ENCODE data around the gene LHX4.

Gene LHX4

DNA sequence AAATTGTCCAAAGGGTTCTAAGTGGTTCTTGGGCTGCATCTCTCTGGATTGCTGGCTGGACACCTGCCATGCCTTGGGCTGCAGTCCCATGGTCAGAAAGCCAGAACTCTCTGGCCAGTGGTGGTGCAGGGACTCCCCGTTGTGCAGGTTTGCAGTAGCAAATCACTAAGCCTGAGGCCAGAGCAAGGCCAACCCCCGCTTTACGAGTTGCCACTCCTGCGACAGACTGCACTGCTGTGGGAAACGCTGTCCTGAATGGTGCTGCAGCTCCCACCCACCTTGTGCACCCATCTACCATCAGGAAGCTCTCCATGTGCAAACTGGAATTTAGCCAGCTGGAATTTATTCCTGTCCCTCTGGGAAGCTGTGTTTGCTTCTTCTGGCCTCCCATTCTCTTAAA is 45.7 kb downstream of the LHX4 start:
- no peak for DNase-seq

DNA sequence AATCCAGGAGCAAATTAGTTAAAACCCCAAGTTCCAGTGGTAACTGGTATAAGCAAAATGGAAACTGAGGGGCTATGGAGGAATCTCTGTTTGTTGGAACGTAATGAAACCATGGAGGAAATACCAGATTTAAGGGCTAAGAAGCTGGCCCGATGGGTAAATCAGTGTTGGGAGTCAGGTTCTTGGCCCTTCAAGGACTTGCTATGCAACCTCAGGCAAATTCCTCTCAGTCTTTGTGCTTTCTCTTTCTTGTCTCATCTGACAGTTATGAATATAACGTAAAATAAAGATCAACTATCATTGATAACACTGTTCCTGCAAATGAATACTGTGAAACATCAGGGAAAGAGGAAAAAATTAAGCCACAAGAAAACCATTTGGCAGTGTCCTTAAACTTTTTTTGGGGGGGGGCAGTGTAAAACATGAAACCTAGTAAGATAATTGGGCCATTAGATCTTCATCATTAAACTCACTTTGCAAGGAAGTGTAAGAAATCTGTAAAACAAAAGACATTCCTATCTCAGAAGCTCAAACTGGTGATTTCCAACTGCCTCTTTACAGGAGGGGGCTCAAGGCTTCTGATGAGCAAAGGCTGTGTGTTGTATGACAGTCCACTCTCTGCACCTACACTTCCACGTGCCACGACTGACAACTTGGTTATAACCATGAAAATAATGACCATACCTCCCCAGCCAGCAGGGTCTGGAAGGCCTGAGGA is 47.6 kb downstream of the LHX4 start:
- DNase-seq: no peak

DNA sequence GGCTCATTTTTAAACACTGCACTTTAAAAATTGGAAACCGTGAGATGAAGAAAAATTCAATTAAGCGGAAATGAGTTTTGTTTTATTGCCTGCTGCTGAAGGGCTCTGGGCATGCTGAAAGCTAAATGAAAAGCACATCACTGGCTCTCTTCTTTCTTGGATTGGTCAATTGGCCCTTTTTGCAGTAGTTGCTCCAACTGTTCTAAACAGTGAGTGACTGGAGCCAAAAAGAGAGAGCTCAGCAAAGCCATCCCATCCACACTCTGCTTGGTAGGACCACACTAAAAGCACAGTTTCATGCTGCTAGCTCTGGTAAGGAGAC is 48.1 kb downstream of the LHX4 start:
- no peak for DNase-seq

DNA sequence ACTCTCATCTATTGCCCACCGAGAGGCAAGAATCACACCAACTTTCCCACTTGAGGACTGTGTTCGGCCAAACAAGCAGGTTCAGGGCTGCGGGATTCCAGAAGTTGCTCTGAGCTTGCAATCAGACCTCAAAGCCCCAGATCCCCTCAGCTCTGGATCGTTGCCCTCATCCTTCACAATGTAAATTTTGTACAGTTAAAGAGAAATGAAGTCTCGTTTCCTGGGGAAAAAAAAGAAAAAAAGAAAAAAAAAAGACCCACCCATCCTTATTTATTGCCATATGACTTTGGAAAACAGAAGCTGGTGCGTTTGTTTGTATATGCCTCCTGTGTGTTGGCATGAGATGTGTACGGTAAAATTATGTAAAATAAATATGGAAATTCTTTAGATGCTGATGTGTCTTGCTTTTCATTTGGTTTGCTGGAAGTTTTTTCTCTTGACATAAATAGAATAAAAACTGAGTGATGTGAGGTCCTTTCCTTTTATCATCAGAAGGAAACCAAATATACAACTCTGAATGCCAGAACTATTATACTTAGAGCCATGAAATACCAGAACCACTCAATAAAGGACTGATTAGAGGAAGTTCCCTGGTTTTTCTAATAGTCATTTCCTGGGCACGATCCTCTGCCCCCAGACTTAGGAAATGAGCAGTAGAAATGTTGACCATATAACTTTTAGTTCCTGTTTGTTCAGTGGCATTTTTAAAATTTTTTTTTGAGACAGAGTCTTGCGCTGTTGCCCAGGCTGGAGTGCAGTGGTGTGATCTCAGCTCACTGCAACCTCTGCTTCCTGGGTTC is 48.7 kb downstream of the LHX4 start:
- DNase-seq: no peak

DNA sequence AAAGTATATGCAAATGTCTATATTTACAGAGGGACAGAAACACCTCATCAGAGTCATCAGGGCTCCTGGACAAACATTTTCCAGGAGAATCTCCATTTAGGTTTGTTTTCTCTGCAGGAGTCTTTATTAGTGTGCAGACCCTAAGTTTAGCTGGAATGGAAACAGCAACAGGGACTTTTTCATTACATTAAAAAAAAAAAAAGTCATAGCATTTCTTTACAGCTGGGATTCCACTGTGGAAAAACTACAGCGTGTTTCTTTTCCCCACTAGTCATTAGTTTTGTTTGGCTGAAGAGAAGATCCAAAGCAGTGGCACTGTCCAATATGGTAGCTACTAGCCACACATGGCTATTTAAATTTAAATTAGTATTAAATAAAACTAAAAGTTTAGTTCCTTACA is 49.6 kb downstream of the LHX4 start:
- DNase-seq: no peak

DNA sequence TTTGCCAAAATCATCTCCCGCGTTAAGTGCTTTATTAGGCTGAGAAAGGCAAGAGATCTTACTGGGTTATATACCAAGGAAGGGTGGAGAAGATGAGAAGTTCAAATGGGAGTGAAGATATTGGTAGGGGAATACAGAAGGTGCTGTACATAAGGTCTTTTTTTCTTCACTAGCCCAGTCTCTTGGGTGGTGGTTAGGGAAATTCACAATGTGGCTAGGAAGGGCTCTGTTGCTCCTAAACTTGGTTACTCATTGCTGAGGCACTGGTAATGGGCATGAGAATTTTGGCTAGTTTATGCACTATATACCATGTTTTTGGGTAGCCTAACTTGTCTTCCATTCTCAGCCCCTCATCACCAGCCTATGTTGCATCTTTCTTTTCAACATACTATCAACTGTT is 50.6 kb downstream of the LHX4 start:
- no peak for DNase-seq

DNA sequence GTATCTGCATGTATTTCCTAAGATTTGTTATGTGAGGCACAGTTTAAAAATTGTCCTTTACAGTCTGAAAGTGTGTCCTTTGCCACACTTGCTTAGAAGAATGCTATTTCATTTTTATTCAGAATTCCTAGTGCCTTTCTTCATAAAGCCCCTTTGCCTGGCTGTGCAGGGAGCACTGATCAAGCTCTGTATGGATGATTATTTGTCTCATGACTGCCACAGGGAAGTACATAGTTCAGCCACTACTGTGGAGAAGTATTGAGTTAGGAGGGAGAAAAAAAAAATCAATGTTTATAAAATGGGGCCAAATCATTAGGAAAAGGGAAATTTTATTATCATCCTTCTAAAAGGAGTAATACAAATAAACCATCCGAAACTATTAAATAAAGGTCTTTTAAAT is 51.4 kb downstream of the LHX4 start:
- no peak for DNase-seq

DNA sequence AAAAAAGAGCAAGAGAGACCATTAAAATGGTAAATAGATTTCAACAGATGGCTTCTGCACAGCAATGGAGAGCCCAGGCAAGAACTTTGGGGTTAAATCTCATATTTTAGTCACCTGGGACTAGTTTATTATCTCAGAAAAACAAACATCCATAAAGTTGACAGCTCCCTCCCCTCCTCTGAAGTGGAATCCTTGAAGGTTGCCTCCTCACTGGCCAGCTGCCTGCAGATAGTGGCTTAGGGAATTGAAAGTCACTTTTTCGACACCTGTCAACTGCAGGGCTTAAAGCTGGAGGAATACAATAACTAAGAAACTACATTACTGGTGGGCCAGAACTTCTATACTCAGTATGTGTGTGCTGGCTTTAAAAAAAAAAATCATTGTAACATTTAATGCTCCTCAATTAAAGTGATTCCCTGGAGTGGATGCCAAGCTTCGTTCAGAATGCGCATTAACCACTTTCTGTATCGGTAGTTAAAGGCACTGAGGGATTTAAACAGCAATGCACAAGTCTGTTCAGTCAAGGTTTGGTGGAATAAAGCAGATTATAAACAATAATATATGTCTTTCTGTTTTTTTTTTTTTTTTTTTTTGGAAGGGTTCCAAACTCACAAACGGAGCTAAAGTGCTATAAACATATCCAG is 52.5 kb downstream of the LHX4 start:
- no peak for DNase-seq

DNA sequence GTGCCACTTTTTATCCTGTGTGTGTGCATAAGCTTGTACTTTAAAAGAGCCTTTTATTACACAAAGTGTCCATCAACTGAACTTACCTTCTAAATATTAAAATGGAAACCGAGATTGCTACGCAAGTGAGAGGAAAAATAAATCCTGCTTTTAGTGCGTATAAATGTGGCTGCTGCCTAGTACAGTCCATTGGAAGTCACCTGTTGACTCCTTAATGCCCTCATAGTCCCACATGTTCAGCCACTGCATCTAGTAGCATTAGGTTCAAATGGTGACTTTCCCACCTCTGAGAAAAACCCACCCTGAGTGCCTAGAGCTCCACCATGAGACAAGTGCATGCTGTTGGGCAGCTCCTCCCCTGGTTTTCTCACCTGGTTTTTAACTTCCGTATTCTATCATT is 53.0 kb downstream of the LHX4 start:
- DNase-seq: no peak

DNA sequence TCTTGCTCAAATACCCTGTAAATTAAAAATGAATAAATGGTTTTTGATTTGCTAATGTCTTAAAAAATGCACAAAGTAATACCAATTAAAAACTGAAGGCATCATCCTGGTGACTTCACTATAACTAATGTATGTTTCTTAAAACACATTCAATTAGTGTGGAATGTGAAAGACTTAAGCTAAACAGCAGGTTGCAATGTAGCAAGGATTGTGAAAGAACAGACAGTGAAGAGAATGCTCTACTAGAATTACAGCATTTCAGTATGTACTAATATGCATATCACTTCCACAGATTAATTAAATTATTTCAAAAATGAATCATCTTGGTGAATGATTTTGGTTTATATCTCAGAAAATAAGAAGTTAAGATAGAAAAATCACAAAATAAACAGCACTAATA is 56.4 kb downstream of the LHX4 start:
- no peak for DNase-seq

DNA sequence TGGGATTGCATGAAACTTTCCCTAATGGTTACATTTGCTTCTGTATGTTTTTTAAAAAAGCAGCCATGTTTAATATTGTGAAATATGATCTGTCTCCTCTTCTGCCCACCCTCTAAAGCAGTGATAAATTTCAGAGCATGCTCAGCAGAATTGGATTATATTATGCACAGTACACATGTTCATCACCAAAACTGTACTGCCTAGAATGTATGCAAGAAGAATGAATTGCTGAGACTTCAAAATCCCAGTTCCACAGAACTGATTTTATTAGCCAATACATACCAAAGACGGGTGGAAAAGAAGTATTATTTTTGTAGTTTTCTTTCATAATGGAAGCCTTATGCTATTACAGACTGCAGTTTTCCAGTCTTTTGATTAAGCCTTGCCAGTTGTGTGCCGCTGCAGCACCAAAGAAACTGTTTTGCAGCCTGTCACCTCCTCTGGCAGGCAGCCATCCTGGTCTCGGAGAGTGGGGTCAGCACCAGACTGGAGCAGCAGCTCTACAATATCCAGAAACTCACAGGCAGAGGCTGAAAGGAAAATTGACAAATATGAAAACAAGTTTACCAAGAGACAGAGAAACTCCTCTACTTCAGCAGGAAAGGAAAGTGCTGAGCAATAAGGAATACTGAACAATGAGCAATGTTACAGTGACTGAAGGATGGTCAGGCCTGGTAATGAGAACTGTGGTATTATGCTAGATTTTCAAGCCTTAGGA is 58.1 kb downstream of the LHX4 start:
- no peak for DNase-seq

DNA sequence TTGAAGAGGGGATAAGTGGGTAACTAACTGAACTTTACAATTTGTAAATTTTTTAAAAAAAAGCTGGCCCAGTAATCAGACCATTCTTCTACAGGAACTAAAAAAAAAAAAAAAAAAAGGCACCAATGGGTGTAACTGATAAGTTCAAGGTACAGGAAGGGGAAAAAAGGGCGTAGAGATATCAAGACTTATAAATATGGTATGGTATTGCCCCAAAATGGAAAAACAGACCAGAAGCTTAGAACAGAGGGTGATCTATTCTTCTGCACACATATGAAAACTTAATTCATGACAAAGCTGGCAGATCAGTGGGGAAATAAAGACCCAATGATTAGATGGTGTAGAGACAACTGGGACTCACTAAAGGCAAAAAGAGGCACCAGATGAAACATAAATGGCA is 58.9 kb downstream of the LHX4 start:
- DNase-seq: no peak

DNA sequence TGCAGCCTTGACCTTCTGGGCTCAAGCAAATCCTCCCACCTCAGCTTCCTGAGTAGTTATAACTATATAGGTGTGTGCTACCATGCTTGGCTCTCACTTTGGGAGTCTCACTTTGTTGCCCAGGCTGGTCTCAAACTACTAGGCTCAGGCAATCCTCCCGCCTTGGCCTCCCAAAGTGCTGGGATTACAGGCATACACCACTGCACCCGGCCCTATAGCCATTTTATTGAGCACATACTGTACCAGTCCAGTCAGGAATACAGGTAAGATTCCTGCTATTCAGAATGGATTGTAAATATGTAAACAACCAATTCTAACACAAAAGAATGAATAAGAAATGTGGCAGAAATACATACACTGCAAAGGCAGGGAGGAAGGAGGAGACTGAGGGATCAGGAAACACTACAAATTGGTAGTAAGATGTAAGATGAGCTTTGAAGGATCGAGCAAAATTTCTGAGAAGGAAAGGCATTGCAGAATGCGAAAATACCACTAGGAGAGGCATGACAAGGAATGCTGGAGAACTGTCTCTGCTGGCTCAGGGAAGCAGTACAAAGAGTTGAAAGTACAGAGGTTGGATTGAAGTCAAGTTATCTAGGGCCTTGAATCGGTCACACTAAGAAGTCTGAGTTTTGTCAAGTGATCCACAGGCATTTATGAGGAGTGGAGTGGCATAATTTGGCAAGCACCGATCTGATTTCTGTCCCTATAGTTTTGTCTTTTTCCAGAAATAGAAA is 60.4 kb downstream of the LHX4 start:
- DNase-seq: no peak

DNA sequence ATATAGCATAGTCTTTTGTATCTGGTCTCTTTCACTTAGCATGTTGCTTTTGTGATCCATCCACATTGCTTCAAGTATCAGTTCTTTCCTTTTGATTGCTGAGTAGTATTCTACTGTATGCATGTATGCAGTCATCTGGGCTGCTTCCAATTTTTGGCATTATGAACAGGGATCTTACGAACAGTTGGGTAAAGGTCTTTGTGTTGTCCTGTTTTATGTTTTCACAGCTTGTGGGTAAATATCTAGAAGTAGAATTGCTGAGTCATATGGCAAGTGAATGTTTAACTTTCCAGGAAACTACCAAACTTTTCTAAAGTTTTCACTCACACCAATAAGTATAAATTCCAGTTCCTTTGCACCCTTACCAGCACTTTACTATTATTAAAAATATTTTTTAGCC is 60.9 kb downstream of the LHX4 start:
- no peak for DNase-seq

DNA sequence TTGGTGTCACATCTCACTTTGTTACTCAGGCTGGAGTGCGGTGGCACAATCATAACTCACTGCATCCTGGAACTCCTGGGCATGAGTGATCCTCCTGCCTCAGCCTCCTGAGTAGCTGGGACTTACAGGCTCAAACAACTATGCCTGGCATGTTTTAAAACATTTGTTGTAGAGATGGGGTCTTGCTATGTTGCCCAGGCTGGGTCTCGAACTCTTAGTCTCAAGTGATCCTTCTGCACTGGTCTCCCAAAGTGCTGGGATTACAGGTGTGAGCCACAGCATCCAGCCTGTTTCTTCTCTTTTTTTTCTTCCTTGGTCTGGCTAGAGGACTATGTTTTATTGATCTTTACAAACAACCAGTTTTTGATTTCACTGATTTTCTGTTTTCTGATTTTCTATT is 64.6 kb downstream of the LHX4 start:
- no peak for DNase-seq

DNA sequence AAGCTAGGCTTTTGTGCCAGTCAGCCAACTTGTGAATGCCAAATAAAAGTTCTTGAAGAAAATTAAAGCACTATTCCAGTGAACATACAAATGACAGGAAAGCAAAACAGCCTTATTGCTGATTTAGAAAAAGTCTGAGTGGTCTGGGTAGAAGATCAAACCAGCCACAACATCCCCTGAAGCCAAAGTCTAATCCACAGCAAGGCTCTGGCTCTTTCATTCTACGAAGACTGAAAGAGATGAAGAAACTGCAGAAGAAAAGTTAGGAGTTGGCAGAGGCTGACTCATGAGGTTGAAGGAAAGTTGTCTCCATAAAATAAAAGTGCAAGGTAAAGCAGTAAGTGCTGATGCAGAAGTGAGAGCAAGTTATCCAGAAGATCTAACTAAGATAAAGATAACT is 65.9 kb downstream of the LHX4 start:
- no peak for DNase-seq

DNA sequence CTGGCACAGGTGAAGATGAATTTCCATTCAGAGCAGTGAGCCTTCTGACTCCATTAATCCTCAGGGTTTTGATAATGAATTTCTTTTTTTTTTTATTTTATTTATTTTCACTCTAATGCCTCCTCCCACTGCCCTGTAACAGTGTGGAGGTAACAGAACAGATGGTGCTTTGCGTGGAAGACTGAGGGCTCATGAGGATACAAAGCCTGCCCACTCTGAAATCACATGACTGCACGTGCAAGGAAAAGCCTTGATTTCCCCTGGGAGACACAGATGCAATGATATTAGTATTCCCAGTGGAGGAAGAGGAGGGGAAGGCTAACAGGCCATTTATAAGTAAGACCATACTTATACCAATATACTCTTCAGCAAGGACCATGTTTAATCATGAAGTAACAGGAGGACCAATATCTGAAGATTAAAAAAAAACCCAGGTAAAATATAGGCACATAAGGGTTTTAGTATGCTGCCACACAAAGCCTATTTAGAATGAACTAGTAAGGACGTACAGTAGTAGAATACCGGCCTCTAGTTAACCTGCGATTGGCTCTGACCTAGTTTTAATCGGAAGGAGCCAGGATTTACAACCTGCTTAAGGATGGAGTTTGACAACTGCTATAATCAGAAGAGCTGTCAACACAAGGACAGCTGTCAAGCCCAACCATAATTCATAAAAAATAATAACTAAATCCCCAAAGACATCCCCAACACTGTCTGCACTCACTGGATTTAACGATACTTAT is 69.6 kb downstream of the LHX4 start:
- DNase-seq: no peak

DNA sequence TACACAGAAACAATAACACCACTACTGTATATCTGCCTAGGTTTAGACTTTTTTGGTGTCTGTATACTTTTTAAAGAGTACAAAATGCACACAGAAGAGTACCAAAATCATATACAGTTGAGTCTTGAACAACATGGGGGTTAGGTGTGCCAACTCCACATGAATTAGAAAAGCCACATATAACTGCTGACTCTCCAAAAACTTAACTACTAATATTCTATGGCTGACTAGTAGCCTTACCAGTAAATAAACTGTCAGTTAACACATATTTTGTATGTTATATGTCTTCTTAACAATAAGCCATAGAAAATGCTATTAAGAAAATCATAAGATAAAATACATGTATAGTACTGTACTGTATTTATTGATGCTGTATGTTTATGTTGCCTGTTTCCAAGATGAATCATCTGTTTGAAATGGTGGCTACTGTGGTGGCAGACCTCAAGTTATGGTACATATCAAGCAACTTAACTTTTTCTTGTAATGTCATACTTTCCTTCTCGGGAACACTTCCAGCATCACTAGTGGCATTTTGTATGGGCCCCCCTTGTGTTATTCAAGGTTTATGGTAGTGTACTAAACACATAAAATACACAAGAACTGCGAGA is 71.2 kb downstream of the LHX4 start:
- no peak for DNase-seq

DNA sequence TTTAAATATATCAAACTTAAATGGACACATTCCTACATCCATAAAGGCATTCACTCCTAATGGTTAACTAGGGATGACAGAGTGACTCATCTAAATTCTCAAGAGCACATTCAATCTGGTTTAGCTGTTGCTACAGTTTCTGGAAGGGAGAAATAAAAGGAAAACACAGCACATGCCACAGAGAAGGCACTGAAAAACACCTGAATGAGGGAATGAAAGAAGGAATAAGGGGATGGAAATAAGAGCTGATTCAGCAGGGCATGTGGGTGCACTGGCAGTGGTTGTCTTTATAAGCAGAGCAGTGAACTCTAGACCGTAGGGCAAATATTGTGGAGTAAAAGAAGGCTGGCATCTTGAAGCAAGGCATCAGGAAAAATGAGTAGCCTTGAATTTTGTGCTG is 79.3 kb downstream of the LHX4 start:
- no peak for DNase-seq

DNA sequence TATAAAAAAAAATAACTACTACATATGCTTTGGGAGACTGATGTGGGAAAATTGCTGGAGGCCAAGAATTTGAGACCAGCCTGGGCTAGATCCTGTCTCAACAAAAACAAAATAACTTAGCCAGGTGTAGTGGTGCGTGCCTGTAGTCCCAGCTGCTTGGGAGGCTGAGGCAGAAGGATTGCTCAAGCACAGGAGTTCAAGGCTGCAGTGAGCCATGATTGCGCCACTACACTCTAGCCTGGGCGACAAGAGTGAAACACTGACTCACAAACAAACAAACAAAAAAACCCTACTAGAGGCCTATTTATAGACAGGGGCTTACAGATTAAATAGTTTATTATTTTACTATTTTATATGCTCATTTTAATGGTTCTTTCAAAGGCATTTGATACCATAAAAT is 80.0 kb downstream of the LHX4 start:
- no peak for DNase-seq

DNA sequence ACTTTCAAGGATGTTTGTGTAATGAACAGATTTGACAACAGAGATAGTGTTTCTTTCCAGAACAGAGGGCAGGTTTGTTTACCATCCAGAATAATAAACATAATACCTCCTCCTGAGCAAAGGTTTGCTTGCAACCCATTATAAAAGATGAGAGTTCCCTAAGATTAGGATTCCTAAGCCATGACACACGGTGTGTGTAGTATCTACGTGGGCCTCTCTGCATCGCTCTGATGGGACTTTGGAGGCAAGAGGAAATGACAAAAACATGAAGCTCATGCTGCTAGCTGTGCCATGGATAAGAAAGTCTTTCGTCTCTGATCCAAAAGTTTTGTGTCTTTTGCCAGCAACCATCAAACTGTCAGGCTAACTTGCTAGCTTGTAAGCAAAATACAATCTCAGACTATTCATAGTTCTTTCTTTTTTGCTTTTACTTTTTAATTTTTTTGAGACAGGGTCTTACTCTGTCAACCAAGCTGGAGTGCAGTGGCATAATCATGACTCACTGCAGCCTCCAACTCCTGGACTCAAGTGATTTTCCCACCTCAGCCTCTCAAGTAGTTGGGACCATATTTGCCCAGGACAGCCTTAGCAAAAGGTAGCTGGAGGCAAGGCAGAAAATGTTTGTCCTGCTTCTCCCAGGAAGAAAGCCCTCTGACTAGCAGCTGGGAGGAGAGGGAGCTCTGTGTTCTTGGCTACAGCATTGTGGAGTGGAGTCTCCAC is 81.1 kb downstream of the LHX4 start:
- DNase-seq: no peak

Data from stimulated activated CD8-positive, alpha-beta memory T cell treated with anti-CD3 and anti-CD28 coated beads, Interleukin-4, amount 100 ng/mL, for 48 hours (primary cell).